ENCODE measurements around the gene ATRX. TPM values are rescaled to one million over a fixed set of nuclear protein-coding genes. Genes with fewer than 3 reads are reported as not detected.

The ATRX gene
- total RNA-seq, 1 experiment from 2014 or later: 93.3 TPM

DNA sequence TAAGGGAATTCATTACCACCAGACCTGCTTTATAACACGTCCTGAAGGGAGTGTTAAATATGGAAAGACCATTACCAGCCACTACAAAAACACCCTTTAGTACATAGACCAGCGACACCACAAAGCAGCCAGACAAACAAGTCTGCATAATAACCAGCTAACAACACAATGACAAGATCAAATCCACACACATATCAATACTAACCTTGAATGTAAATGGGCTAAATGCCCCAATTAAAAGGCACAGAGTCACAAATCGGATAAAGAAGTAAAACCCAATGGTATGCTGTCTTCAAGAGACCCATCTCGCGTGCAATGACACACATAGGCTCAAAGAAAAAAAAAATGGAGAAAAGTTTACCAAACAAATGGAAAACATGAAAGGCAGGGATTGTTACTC, 302.0 kb downstream of the ATRX start:
- Histone ChIP-seq H3K36me3 (ENCODE audit: low read depth) (no peaks in the 10 kb centered on the region), H3K27ac (no peak overlapping the region), H3K9me3 (ENCODE audit: insufficient read depth, low read depth) (no peaks in the 10 kb centered on the region), H3K4me1 (replicated peaks; ENCODE audit: insufficient read depth) (no peaks in the 10 kb centered on the region), H2AFZ (no peak overlapping the region), H3K9me2 (ENCODE audit: insufficient read depth) (no peaks in the 10 kb centered on the region), H3K79me2 (ENCODE audit: low read depth) (no peaks in the 10 kb centered on the region), H3K4me2 (no peak overlapping the region), H3K27me3 (ENCODE audit: insufficient read depth, low read depth) (no peaks in the 10 kb centered on the region), H4K20me1 (ENCODE audit: insufficient read depth) (no peaks in the 10 kb centered on the region), H3K4me3 (no peak overlapping the region), H3F3A (ENCODE audit: insufficient read depth, low read depth) (no peaks in the 10 kb centered on the region)
- no peak for DNase-seq
- no peak for TF ChIP-seq EZH2 (IDR thresholded peaks at IDR 0.05; ENCODE audit: low read depth)
- TF ChIP-seq, protein P1, sequence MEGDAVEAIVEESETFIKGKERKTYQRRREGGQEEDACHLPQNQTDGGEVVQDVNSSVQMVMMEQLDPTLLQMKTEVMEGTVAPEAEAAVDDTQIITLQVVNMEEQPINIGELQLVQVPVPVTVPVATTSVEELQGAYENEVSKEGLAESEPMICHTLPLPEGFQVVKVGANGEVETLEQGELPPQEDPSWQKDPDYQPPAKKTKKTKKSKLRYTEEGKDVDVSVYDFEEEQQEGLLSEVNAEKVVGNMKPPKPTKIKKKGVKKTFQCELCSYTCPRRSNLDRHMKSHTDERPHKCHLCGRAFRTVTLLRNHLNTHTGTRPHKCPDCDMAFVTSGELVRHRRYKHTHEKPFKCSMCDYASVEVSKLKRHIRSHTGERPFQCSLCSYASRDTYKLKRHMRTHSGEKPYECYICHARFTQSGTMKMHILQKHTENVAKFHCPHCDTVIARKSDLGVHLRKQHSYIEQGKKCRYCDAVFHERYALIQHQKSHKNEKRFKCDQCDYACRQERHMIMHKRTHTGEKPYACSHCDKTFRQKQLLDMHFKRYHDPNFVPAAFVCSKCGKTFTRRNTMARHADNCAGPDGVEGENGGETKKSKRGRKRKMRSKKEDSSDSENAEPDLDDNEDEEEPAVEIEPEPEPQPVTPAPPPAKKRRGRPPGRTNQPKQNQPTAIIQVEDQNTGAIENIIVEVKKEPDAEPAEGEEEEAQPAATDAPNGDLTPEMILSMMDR (conservative IDR thresholded peaks at IDR 0.05): no peak
- POLR2A ChIA-PET (ENCODE audit: unreplicated experiment): no interaction called here
- intact Hi-C loops (cut with micrococcal nuclease; ENCODE audit: unreplicated experiment): no loop called here
- no TSS peak for BruUV-seq (replicated peaks)
- CTCF ChIA-PET: no interaction called here

DNA sequence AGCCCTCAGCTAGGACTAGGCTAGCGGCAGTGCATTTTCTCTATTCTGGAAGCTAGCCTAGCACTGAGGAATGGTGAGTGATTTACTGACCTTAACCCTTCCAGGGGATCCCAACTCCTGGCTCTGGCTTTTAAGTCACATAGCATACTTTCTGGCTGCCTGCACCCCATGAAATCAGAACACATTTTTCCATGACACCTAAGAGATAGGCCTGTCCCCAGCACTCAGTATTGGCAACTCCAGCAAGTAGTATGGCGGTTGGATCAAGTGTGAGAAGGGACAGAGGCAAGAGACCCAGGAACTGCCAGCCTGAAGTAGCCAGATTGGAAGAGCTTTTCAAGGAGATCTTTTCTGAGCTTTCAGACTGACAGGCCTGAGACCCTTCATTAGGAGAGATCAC, 330.6 kb downstream of the ATRX start:
- CTCF ChIA-PET: no interaction called here
- TF ChIP-seq, protein P1 (conservative IDR thresholded peaks at IDR 0.05): no peak
- TF ChIP-seq EZH2 (IDR thresholded peaks at IDR 0.05; ENCODE audit: low read depth): no peak
- Histone ChIP-seq H3K9me3 (ENCODE audit: insufficient read depth, low read depth) (no peaks in the 10 kb centered on the region), H3K9me2 (ENCODE audit: insufficient read depth) (no peaks in the 10 kb centered on the region), H3F3A (ENCODE audit: insufficient read depth, low read depth) (no peaks in the 10 kb centered on the region), H3K36me3 (ENCODE audit: low read depth) (no peaks in the 10 kb centered on the region), H3K4me2 (no peak overlapping the region), H3K27ac (no peak overlapping the region), H4K20me1 (ENCODE audit: insufficient read depth) (no peaks in the 10 kb centered on the region), H3K79me2 (ENCODE audit: low read depth) (no peaks in the 10 kb centered on the region), H3K4me1 (replicated peaks; ENCODE audit: insufficient read depth) (no peaks in the 10 kb centered on the region), H3K27me3 (ENCODE audit: insufficient read depth, low read depth) (no peaks in the 10 kb centered on the region), H3K4me3 (no peak overlapping the region), H2AFZ (no peak overlapping the region)
- intact Hi-C loops (cut with micrococcal nuclease; ENCODE audit: unreplicated experiment): no loop called here
- no TSS peak for BruUV-seq (replicated peaks)
- DNase-seq: no peak
- POLR2A ChIA-PET (ENCODE audit: unreplicated experiment): no interaction called here

Other genes starting within 250 kb of the ATRX start
- 49.4 and 68.2 TPM in 2 replicates for gene MAGT1, start 109.2 kb upstream of the ATRX start, total RNA-seq (2021)
- gene COX7B, start 113.3 kb upstream of the ATRX start, total RNA-seq (2021): 273 and 356 TPM in 2 replicates
- 13.0 and 13.8 TPM in 2 replicates for gene ATP7A, start 124.5 kb upstream of the ATRX start, total RNA-seq (2021)
- gene PGAM4, start 183.4 kb upstream of the ATRX start, total RNA-seq (2021): not detected in 2 replicates